ENCODE results near the gene RCC2.

RCC2 gene

DNA sequence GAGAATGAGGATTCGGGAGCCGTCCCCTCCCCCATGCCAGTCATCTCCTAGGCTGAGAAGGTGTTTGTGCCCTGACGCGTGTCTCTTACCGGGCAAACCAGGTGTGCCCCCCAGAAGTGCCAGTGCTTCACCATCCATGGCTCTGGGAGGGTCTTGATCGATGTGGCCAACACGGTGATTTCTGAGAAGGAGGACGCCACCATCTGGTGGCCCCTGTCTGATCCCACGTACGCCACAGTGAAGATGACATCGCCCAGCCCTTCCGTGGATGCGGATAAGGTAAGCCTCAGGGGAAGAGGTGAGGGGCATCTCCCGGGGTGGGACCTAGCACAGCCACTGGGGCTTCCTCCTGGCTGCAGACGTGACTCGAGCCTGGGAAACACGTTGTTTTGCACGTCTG lies 66.5 kb downstream of the RCC2 start:
- DNase-seq (ENCODE audit: low spot score), result no peak

- DNase-seq (ENCODE audit: low spot score), result no peak
Observed at GRCh38 chr1:17371896-17372295, 67.6 kb downstream of the RCC2 start, which contains the start of gene PADI6. PADI6 (plus strand) TSS chr1:17372196; CDS start chr1:17372246, 50 bp downstream.

DNA sequence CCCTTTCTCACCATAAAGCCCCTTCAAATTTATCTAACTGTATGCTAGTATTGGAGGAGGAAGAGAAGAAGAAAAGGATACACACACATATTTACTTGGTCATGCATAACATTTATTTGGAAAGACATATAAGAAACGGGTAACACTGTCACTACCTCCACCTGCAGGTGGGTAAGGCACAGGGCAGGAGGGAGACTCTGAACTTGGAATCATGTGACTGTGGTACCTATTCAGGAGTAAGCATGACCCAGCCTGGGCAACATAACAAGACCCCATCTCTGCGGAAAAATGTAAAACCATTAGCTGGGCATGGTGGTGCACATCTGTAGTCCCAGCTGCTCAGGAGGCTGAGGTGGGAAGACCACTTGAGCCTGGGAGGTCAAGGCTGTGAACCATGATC lies 68.9 kb downstream of the RCC2 start:
- no peak for DNase-seq (ENCODE audit: low spot score)

- DNase-seq (ENCODE audit: low spot score), result no peak
Observed at GRCh38 chr1:17369466-17369865, 70.0 kb downstream of the RCC2 start.

- DNase-seq (ENCODE audit: low spot score), result no peak
Observed at GRCh38 chr1:17365293-17365692, 74.2 kb downstream of the RCC2 start.

DNA sequence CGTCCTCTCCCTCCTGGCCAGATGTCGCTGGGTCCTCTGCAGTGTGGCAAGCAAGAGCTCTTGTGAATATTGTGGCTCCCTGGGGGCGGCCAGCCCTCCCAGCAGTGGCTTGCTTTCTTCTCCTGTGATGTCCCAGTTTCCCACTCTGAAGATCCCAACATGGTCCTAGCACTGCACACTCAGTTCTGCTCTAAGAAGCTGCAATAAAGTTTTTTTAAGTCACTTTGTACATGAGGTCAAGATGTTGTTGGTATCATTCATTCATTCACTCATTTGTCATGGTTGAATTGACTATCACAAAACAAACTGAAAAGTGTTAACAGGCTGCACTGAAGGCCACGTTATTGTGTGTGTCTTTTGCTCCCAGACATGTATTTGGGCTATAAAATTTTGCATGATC lies 75.7 kb downstream of the RCC2 start:
- no peak for DNase-seq (ENCODE audit: low spot score)

DNA sequence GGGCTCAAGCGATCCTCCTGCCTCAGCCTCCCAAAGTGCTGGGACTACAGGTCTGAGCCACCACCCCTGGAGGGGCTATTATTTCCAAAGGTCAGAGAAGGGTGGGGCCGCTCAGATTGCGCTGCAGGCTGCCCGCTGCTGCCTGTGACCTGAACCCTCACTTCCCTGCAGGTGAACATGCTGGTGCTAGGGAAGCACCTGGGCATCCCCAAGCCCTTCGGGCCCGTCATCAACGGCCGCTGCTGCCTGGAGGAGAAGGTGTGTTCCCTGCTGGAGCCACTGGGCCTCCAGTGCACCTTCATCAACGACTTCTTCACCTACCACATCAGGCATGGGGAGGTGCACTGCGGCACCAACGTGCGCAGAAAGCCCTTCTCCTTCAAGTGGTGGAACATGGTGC lies 76.1 kb downstream of the RCC2 start:
- DNase-seq (ENCODE audit: low spot score), result no peak

- DNase-seq (ENCODE audit: low spot score), result no peak
Observed at GRCh38 chr1:17361687-17362086, 77.8 kb downstream of the RCC2 start.

DNA sequence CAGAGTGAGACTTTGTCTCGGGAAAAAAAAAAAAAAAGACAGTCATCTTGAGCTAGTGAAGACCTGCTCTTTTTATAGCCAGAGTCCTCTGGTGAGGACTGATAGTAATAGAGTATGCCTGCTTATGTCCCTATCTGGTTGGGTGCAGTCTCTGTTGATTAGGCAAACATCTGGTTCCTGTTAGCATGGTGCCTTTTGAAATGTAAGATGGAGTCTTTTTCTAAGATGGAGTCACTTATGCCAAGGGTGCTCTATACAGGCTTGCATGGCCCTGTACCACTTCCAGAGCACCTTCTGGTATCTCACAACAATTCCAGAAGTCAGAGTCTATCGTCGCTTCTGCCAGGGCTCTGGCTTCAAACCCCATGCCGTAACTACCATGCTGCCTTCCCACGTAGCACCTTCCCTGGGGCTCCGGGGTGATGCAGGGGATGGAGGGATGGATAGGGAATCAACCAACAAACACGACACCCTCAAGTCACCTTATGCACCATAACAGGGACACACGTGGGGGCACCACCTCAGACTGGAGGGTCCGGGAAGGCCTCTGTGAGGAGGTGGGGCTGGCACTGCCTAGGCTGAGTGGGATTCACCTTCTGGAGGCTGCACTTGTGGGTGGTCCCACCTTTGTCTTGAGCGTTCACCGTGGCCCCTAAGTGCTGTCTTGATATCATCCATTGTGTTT lies 79.1 kb downstream of the RCC2 start:
- DNase-seq (ENCODE audit: low spot score), result no peak

DNA sequence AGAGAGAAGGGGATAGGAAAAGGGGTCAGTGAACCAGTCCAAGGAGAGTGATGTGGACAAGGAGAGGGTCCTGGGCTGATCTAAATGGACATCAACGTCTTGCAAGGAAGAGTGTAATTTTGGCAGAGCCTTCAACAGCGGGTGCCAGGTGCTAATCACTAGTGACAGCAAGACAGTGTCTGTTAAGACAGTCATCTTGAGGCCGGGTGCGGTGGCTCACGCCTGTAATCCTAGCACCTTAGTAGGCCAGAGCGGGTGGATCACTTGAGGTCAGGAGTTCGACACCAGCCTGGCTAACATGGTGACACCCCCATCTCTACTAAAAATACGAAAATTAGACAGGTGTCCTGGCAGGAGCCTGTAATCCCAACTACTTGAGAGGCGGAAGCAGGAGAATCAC lies 79.7 kb downstream of the RCC2 start:
- DNase-seq (ENCODE audit: low spot score), result no peak

- DNase-seq (ENCODE audit: low spot score), result no peak
Observed at GRCh38 chr1:17359031-17359430, 80.4 kb downstream of the RCC2 start.

DNA sequence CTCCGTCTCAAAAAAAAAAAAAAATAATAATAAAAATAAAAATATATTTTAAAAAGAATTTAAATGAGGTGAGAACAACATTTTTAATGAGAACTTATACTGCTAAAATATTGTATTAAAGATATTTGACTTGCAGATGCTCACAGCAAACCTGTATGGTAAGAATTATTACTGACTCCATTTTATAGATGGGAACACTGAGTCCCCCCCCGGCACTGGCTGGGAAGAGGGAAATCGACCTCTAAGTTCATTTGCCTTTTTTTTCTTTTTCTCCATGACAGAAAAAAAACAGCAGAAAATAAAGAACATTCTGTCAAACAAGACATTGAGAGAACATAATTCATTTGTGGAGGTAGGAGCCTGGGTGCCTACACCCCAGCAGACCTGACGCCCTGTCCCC lies 80.9 kb downstream of the RCC2 start:
- DNase-seq (ENCODE audit: low spot score), result no peak

All from putamen (tissue), 1 donor.